HCT116 (cell line): ENCODE results near the gene SAMD9L. TPM values are rescaled to one million over a fixed set of nuclear protein-coding genes. Genes with fewer than 3 reads are reported as not detected.

Experiments
- ATAC-seq: fragments of 200-7000 bp; cut with Tn5 transposase; 2 replicates; pipeline ENCODE4 v1.9.1; 2020; ENCODE audit warnings: mild to moderate bottlenecking, moderate library complexity
- BruUV-seq: library from RNA; stranded (reverse); fragments of 400-500 nt; replicated peaks from 2 replicates; lab custom pipeline; 2021; lab: Mats Ljungman, UMichigan
- CTCF ChIA-PET: fragments of 300-600 bp; sonication (Branson Sonifier 250); formaldehyde crosslinking; loops from one replicate; lab custom pipeline; 2021; ENCODE audit warnings: antibody characterized with exemption; lab: Charles Lee
- POLR2A ChIA-PET: fragments of 300-600, 350-600 bp; sonication (Branson Sonifier 250); formaldehyde crosslinking; loops from one replicate; lab custom pipeline; 2021; ENCODE audit warnings: antibody characterized with exemption; lab: Charles Lee
- RAD21 ChIA-PET, 2 experiments: fragments of 300-600 bp; sonication (Branson Sonifier 250); formaldehyde crosslinking; loops; one replicate each; lab custom pipeline; 2023; ENCODE audit warnings: low total read pairs in 2 of 2; ENCODE audit not compliant: uncharacterized antibody in 2 of 2, unreplicated experiment in 2 of 2, low non-redundant PET in 1 of 2; lab: Charles Lee
- DNase-seq: peaks from one replicate; pipeline ENCODE4 v3.0.0-alpha.2; 2010; ENCODE audit warnings: low read depth, low spot score
- H2AFZ ChIP-seq: fragments of 200-600 bp; shearing (Covaris generic), sonication (generic); 2 replicates; pipeline ENCODE4 v1.6.1; 2017; ENCODE audit warnings: low read depth, mixed run types, mixed read lengths, antibody characterized with exemption, low read length; ENCODE audit not compliant: poor library complexity, severe bottlenecking
- H3K27ac ChIP-seq: 2 replicates; pipeline ENCODE4 v1.5.1; 2012; ENCODE audit warnings: low read depth, low read length
- H3K27me3 ChIP-seq: fragments of 200-600 bp; sonication (generic); 2 replicates; pipeline ENCODE4 v1.6.1; 2016; ENCODE audit warnings: mixed run types, low read length, mixed read lengths; ENCODE audit not compliant: insufficient read depth
- H3K36me3 ChIP-seq, 2 experiments: fragments of 200-500 bp in 1 of 2; fragments of 200-600 bp in 1 of 2; sonication (Bioruptor generic) in 1 of 2; sonication (generic) in 1 of 2; 2 replicates each; pipeline versions ENCODE4 v1.5.1 to v1.6.1; 2014 to 2016; ENCODE audit warnings: low read length in 2 of 2, inconsistent platforms in 1 of 2, mixed read lengths in 1 of 2, mixed run types in 1 of 2; ENCODE audit not compliant: insufficient read depth in 2 of 2, control insufficient read depth in 1 of 2
- H3K4me1 ChIP-seq, 2 experiments: fragments of 200-600 bp in 1 of 2; sonication (generic) in 1 of 2; 2 replicates each; pipeline versions ENCODE4 v1.5.1 to v1.6.1; 2012 to 2017; ENCODE audit warnings: low read length in 2 of 2, inconsistent platforms in 1 of 2, mild to moderate bottlenecking in 1 of 2, mixed read lengths in 1 of 2, mixed run types in 1 of 2, moderate library complexity in 1 of 2; ENCODE audit not compliant: insufficient read depth in 2 of 2, control insufficient read depth in 1 of 2
- H3K4me2 ChIP-seq: fragments of 200-600 bp; sonication (generic); 2 replicates; pipeline ENCODE4 v1.6.1; 2017; ENCODE audit warnings: mixed run types, low read length, mixed read lengths
- H3K4me3 ChIP-seq, 2 experiments: fragments of 200-600 bp in 1 of 2; sonication (generic) in 1 of 2; replicated peaks in 1 of 2; 2 replicates each; pipeline ENCODE4 v1.5.1; 2011 to 2016; ENCODE audit warnings: low read length in 2 of 2, control low read depth in 1 of 2, low read depth in 1 of 2, mild to moderate bottlenecking in 1 of 2, mixed read lengths in 1 of 2, mixed run types in 1 of 2
- H3K79me2 ChIP-seq: fragments of 200-600 bp; sonication (generic); 2 replicates; pipeline ENCODE4 v1.6.1; 2017; ENCODE audit warnings: mild to moderate bottlenecking, mixed run types, low read length, moderate library complexity, mixed read lengths; ENCODE audit not compliant: insufficient read depth
- H3K9ac ChIP-seq: fragments of 200-600 bp; sonication (generic); 2 replicates; pipeline ENCODE4 v1.6.1; 2016; ENCODE audit warnings: low read length, mixed read lengths
- H3K9me2 ChIP-seq: fragments of 200-600 bp; sonication (generic), shearing (Covaris generic); 2 replicates; pipeline ENCODE4 v1.6.1; 2017; ENCODE audit warnings: mixed run types, mild to moderate bottlenecking, moderate library complexity; ENCODE audit not compliant: insufficient read depth
- H3K9me3 ChIP-seq, 2 experiments: fragments of 200-500 bp in 1 of 2; fragments of 200-600 bp in 1 of 2; sonication (Bioruptor generic) in 1 of 2; sonication (generic) in 1 of 2; 2 replicates each; pipeline ENCODE4 v1.6.1; 2014 to 2017; ENCODE audit warnings: low read length in 2 of 2, mixed read lengths in 2 of 2, inconsistent platforms in 1 of 2, low read depth in 1 of 2, mild to moderate bottlenecking in 1 of 2, mixed run types in 1 of 2, moderate library complexity in 1 of 2; ENCODE audit not compliant: control insufficient read depth in 1 of 2, insufficient read depth in 1 of 2
- H4K20me1 ChIP-seq: fragments of 200-600 bp; sonication (generic), shearing (Covaris generic); 2 replicates; pipeline ENCODE4 v1.6.1; 2017; ENCODE audit warnings: mixed run types, mild to moderate bottlenecking, moderate library complexity; ENCODE audit not compliant: insufficient read depth
- CEBPB ChIP-seq: IDR thresholded peaks from 2 replicates; pipeline ENCODE4 v1.6.1; 2012; ENCODE audit warnings: low read depth
- ELF1 ChIP-seq: IDR thresholded peaks from 2 replicates; pipeline ENCODE4 v1.6.1; 2012; ENCODE audit warnings: low read depth, borderline replicate concordance
- EZH2phosphoT487 ChIP-seq: fragments of 200-600 bp; IDR thresholded peaks from 2 replicates; pipeline ENCODE4 v1.6.1; 2018; ENCODE audit warnings: antibody characterized with exemption, borderline replicate concordance
- JUND ChIP-seq: IDR thresholded peaks from 2 replicates; pipeline ENCODE4 v1.6.1; 2012
- POLR2A ChIP-seq: IDR thresholded peaks from 2 replicates; pipeline ENCODE4 v1.7.0; 2011; ENCODE audit warnings: borderline replicate concordance; ENCODE audit not compliant: insufficient read depth, insufficient read length; ENCODE audit errors: extremely low read depth
- POLR2AphosphoS5 ChIP-seq: IDR thresholded peaks from 2 replicates; pipeline ENCODE4 v1.6.1; 2011; ENCODE audit warnings: mild to moderate bottlenecking, low read depth, low read length, moderate library complexity
- RAD21 ChIP-seq: IDR thresholded peaks from 2 replicates; pipeline ENCODE4 v1.6.1; 2012; ENCODE audit warnings: low read depth, mild to moderate bottlenecking
- SIN3A ChIP-seq: IDR thresholded peaks from 2 replicates; pipeline ENCODE4 v1.6.1; 2012; ENCODE audit warnings: low read depth
- SP1 ChIP-seq: IDR thresholded peaks from 2 replicates; pipeline ENCODE4 v1.6.1; 2012; ENCODE audit warnings: low read depth
- SRF ChIP-seq: IDR thresholded peaks from 2 replicates; pipeline ENCODE4 v1.6.1; 2012; ENCODE audit warnings: low read depth
- TCF7L2 ChIP-seq: IDR thresholded peaks from 2 replicates; pipeline ENCODE4 v1.7.0; 2011; ENCODE audit warnings: borderline replicate concordance, inconsistent platforms; ENCODE audit not compliant: insufficient read depth, insufficient read length; ENCODE audit errors: extremely low read depth
- intact Hi-C: fragments of 100-400 bp; cut with micrococcal nuclease; formaldehyde crosslinking; loops from 2 replicates; pipeline ENCODE4 v1.10.0; 2022
- total RNA-seq: library from RNA; stranded (reverse); gene quantifications from one replicate; pipeline ENCODE4 v1.2.1, GENCODE V29; 2021; ENCODE audit not compliant: unreplicated experiment
- TF ChIP-seq, protein P1 (sequence below), 3 experiments: fragments of 200-600 bp in 1 of 3; sonication (generic) in 1 of 3; IDR thresholded peaks in 2 of 3; conservative IDR thresholded peaks in 1 of 3; 2 replicates each; pipeline ENCODE4 v1.5.1; 2012 to 2017; ENCODE audit warnings: low read depth in 2 of 3, low read length in 2 of 3, antibody characterized with exemption in 1 of 3, borderline replicate concordance in 1 of 3, control low read depth in 1 of 3, mild to moderate bottlenecking in 1 of 3, mixed read lengths in 1 of 3, mixed run types in 1 of 3, moderate library complexity in 1 of 3; ENCODE audit not compliant: insufficient read depth in 1 of 3
- TF ChIP-seq, protein P2 (sequence below): IDR thresholded peaks from 2 replicates; pipeline ENCODE4 v1.6.1; 2012
- TF ChIP-seq, protein P3 (sequence below): IDR thresholded peaks from 2 replicates; pipeline ENCODE4 v1.6.1; 2011; ENCODE audit warnings: mild to moderate bottlenecking, low read length, moderate library complexity; ENCODE audit not compliant: insufficient replicate concordance; ENCODE audit errors: extremely low read depth
- TF ChIP-seq, protein P4 (sequence below): IDR thresholded peaks from 2 replicates; pipeline ENCODE4 v1.6.1; 2012; ENCODE audit warnings: low read depth

The SAMD9L gene
- total RNA-seq, 1 experiment from 2014 or later = 0.15 TPM

DNA sequence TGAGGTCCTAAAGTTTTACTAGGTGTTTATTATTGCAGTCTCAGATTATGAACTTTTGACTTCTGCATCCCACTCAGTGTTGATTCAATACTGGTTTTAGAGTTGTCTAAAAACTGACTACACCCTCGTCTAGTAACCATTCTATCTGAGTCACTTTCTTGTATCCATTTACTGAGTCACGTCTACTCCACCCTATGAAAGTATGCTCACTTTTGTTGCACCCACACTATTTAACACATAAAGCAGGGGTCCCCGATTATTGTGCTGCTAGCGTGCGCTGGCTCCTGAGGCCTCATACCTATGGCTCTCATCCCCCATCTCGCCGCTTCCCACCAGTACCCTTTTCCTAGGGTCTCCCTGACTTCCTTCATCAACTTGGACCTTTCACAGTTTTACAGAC is 32.4 kb downstream of the SAMD9L start (continued):
- TF ChIP-seq, protein P1, sequence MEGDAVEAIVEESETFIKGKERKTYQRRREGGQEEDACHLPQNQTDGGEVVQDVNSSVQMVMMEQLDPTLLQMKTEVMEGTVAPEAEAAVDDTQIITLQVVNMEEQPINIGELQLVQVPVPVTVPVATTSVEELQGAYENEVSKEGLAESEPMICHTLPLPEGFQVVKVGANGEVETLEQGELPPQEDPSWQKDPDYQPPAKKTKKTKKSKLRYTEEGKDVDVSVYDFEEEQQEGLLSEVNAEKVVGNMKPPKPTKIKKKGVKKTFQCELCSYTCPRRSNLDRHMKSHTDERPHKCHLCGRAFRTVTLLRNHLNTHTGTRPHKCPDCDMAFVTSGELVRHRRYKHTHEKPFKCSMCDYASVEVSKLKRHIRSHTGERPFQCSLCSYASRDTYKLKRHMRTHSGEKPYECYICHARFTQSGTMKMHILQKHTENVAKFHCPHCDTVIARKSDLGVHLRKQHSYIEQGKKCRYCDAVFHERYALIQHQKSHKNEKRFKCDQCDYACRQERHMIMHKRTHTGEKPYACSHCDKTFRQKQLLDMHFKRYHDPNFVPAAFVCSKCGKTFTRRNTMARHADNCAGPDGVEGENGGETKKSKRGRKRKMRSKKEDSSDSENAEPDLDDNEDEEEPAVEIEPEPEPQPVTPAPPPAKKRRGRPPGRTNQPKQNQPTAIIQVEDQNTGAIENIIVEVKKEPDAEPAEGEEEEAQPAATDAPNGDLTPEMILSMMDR (IDR thresholded peaks at IDR 0.05 in 2 of 3, conservative IDR thresholded peaks at IDR 0.05 in 1 of 3; ENCODE audit: borderline replicate concordance in 1 of 3, insufficient read depth in 1 of 3, low read depth in 2 of 3, low read length in 2 of 3) = no peak

DNA sequence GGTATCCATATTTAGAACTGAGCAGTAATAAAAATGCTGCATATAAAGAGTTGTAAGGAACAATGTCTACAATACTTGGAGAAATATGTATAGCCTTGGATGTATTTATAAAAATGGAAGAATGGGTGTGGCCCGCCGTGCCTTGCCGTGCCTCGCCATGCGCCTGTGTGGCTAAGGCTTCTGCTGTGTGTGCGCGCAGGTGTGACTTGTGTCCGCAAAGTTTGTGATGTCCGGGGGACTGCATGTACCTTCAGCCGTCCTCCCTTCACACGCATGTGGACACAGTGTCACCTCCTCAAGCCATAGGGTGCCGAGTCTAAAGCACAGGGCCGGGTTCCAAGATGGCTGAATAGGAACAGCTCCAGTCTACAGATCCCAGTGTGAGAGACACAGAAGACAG is 40.2 kb downstream of the SAMD9L start:
- Histone ChIP-seq H3K27me3 (no peaks in the 10 kb centered on the region), H3K4me2 (no peak overlapping the region), H3K4me1 (no peaks in the 10 kb centered on the region), H3K27ac (no peak overlapping the region), H4K20me1 (no peaks in the 10 kb centered on the region), H2AFZ (no peak overlapping the region), H3K9me2 (no peaks in the 10 kb centered on the region), H3K36me3 (peaks cover 0 to 5% of the 10 kb centered on the region in 2 experiments; a peak in 1 of 4 replicates), H3K79me2 (no peaks in the 10 kb centered on the region), H3K4me3 (no peak overlapping the region), H3K9me3 (no peaks in the 10 kb centered on the region), H3K9ac (no peak overlapping the region)
- DNase-seq (no peak), ATAC-seq (no peak)
- ChIA-PET POLR2A (no interaction called here), CTCF (no interaction called here), RAD21 (no interaction called here)
- BruUV-seq = no TSS peak
- intact Hi-C loops = no loop called here
- TF ChIP-seq SRF (no peak), SP1 (no peak), SIN3A (no peak), EZH2phosphoT487 (no peak), ELF1 (no peak), TCF7L2 (no peak), POLR2AphosphoS5 (no peak), RAD21 (no peak), POLR2A (no peak), JUND (no peak), CEBPB (no peak)
- TF ChIP-seq, protein P2, sequence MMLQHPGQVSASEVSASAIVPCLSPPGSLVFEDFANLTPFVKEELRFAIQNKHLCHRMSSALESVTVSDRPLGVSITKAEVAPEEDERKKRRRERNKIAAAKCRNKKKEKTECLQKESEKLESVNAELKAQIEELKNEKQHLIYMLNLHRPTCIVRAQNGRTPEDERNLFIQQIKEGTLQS = no peak
- TF ChIP-seq, protein P3, sequence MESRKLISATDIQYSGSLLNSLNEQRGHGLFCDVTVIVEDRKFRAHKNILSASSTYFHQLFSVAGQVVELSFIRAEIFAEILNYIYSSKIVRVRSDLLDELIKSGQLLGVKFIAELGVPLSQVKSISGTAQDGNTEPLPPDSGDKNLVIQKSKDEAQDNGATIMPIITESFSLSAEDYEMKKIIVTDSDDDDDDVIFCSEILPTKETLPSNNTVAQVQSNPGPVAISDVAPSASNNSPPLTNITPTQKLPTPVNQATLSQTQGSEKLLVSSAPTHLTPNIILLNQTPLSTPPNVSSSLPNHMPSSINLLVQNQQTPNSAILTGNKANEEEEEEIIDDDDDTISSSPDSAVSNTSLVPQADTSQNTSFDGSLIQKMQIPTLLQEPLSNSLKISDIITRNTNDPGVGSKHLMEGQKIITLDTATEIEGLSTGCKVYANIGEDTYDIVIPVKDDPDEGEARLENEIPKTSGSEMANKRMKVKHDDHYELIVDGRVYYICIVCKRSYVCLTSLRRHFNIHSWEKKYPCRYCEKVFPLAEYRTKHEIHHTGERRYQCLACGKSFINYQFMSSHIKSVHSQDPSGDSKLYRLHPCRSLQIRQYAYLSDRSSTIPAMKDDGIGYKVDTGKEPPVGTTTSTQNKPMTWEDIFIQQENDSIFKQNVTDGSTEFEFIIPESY = no peak
- TF ChIP-seq, protein P1 (IDR thresholded peaks at IDR 0.05 in 2 of 3, conservative IDR thresholded peaks at IDR 0.05 in 1 of 3; ENCODE audit: borderline replicate concordance in 1 of 3, insufficient read depth in 1 of 3, low read depth in 2 of 3, low read length in 2 of 3) = no peak
- TF ChIP-seq, protein P4, sequence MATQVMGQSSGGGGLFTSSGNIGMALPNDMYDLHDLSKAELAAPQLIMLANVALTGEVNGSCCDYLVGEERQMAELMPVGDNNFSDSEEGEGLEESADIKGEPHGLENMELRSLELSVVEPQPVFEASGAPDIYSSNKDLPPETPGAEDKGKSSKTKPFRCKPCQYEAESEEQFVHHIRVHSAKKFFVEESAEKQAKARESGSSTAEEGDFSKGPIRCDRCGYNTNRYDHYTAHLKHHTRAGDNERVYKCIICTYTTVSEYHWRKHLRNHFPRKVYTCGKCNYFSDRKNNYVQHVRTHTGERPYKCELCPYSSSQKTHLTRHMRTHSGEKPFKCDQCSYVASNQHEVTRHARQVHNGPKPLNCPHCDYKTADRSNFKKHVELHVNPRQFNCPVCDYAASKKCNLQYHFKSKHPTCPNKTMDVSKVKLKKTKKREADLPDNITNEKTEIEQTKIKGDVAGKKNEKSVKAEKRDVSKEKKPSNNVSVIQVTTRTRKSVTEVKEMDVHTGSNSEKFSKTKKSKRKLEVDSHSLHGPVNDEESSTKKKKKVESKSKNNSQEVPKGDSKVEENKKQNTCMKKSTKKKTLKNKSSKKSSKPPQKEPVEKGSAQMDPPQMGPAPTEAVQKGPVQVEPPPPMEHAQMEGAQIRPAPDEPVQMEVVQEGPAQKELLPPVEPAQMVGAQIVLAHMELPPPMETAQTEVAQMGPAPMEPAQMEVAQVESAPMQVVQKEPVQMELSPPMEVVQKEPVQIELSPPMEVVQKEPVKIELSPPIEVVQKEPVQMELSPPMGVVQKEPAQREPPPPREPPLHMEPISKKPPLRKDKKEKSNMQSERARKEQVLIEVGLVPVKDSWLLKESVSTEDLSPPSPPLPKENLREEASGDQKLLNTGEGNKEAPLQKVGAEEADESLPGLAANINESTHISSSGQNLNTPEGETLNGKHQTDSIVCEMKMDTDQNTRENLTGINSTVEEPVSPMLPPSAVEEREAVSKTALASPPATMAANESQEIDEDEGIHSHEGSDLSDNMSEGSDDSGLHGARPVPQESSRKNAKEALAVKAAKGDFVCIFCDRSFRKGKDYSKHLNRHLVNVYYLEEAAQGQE = no peak
